SU-DHL-6 (cell line): Measurements from ENCODE around the gene UNC119B.

Experiments
- H2AFZ ChIP-seq: fragments of 200-600 bp; sonication (generic); 2 replicates; pipeline ENCODE4 v1.6.1; 2014; ENCODE audit warnings: low read depth, mild to moderate bottlenecking, moderate library complexity, mixed read lengths, antibody characterized with exemption, low read length; ENCODE audit not compliant: severe bottlenecking
- H3F3A ChIP-seq: fragments of 200-600 bp; shearing (Covaris generic); 2 replicates; pipeline ENCODE4 v1.6.0; 2016; ENCODE audit warnings: antibody characterized with exemption, mild to moderate bottlenecking; ENCODE audit not compliant: insufficient read depth
- H3K27ac ChIP-seq: fragments of 200-600 bp; sonication (generic); 2 replicates; pipeline ENCODE4 v1.5.1; 2016; ENCODE audit warnings: low read depth, mild to moderate bottlenecking, low read length, moderate library complexity, mixed read lengths
- H3K27me3 ChIP-seq: fragments of 200-600 bp; sonication (generic), shearing (Covaris generic); 2 replicates; pipeline ENCODE4 v1.6.0; 2014; ENCODE audit warnings: mild to moderate bottlenecking, low read length
- H3K36me3 ChIP-seq: fragments of 200-600 bp; sonication (generic); 2 replicates; pipeline ENCODE4 v1.6.1; 2014; ENCODE audit warnings: mild to moderate bottlenecking, low read length, mixed read lengths
- H3K4me2 ChIP-seq: fragments of 300-600, 200-600 bp; shearing (Covaris generic), sonication (generic); 2 replicates; pipeline ENCODE4 v1.6.0; 2014; ENCODE audit warnings: low read length, low read depth, mild to moderate bottlenecking; ENCODE audit not compliant: poor library complexity, severe bottlenecking
- H3K4me3 ChIP-seq: fragments of 200-600 bp; sonication (generic); 2 replicates; pipeline ENCODE4 v1.5.1; 2014; ENCODE audit warnings: antibody characterized with exemption, low read length, mild to moderate bottlenecking, mixed read lengths; ENCODE audit not compliant: insufficient read depth, poor library complexity, severe bottlenecking
- H3K79me2 ChIP-seq: fragments of 200-600 bp; sonication (generic); 2 replicates; pipeline ENCODE4 v1.6.1; 2014; ENCODE audit warnings: mild to moderate bottlenecking, low read length, moderate library complexity; ENCODE audit not compliant: insufficient read depth
- H3K9ac ChIP-seq: fragments of 200-600 bp; sonication (generic); 2 replicates; pipeline ENCODE4 v1.7.0; 2014; ENCODE audit warnings: mild to moderate bottlenecking, low read length
- H3K9me2 ChIP-seq: fragments of 200-600 bp; sonication (generic); replicated peaks from 2 replicates; pipeline ENCODE4 v1.6.1; 2014; ENCODE audit warnings: low read length; ENCODE audit not compliant: insufficient read depth
- H3K9me3 ChIP-seq: fragments of 200-600 bp; sonication (generic); 2 replicates; pipeline ENCODE4 v1.6.1; 2014; ENCODE audit warnings: low read length, mixed read lengths; ENCODE audit not compliant: insufficient read depth
- H4K20me1 ChIP-seq: fragments of 200-600 bp; sonication (generic); 2 replicates; pipeline ENCODE4 v1.6.1; 2014; ENCODE audit warnings: low read depth, mild to moderate bottlenecking, antibody characterized with exemption, low read length, moderate library complexity, mixed read lengths
- EZH2phosphoT487 ChIP-seq: fragments of 200-600 bp; sonication (generic), shearing (Covaris generic); conservative IDR thresholded peaks from 2 replicates; pipeline ENCODE4 v1.6.1; 2018; ENCODE audit warnings: mild to moderate bottlenecking, antibody characterized with exemption, low read length, moderate library complexity, mixed read lengths
- TF ChIP-seq, protein P1 (sequence below): fragments of 200-600 bp; sonication (generic); IDR thresholded peaks from one replicate; pipeline ENCODE4 v1.5.1; 2017; ENCODE audit warnings: antibody characterized with exemption, mild to moderate bottlenecking, low read length, moderate library complexity; ENCODE audit not compliant: insufficient read depth, poor library complexity, severe bottlenecking

Gene UNC119B

GRCh38 chr12:120663741-120664140 is 46.5 kb upstream of the UNC119B start:
- no peak overlapping the region for H3K4me3 ChIP-seq

DNA sequence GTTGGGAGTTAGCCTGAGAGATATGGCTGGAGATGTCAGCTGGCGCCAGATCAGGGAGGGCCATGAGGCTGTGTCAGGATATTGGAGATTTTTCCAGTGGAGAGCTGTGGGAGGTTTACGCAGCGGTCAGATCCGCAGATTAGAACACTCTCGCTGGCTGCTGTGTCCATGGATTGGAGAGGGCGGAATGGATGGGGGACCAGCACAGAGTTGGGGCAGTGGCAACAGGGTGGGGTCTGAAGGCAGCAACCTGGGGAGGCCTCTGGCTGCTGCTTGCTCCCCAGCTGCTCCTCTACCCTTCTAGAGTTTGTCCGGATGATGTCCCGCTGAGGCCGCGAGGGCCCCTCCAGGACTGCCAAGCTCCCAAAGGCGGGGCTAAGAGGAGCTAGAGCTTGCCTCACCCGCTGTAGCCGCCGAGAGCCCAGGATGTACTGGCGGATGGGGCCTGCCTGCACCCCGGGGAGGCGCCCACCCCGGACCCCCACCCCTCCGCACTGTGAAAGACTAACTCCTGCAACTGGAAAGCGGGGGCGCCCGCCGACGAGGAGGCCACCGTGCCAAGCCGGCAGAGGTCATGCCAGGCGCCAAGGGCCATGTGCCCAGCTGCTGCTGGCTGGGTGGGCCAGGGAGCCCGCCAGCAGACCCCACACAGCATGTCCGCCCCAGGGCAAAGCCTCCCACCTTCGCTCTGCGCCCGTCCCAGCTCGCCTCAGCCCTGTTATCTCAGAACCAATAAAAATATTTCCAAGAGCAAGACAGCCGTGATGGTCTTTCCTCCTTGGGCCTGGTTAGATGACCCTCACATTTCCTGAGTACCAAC is 43.5 kb upstream of the UNC119B start:
- H4K20me1 ChIP-seq, result no peaks in the 10 kb centered on the region
- H3K27me3 ChIP-seq, result no peaks in the 10 kb centered on the region
- peaks cover 32% of the 10 kb centered on the region for H3F3A ChIP-seq
- no peak for TF ChIP-seq EZH2phosphoT487
- TF ChIP-seq, protein P1, sequence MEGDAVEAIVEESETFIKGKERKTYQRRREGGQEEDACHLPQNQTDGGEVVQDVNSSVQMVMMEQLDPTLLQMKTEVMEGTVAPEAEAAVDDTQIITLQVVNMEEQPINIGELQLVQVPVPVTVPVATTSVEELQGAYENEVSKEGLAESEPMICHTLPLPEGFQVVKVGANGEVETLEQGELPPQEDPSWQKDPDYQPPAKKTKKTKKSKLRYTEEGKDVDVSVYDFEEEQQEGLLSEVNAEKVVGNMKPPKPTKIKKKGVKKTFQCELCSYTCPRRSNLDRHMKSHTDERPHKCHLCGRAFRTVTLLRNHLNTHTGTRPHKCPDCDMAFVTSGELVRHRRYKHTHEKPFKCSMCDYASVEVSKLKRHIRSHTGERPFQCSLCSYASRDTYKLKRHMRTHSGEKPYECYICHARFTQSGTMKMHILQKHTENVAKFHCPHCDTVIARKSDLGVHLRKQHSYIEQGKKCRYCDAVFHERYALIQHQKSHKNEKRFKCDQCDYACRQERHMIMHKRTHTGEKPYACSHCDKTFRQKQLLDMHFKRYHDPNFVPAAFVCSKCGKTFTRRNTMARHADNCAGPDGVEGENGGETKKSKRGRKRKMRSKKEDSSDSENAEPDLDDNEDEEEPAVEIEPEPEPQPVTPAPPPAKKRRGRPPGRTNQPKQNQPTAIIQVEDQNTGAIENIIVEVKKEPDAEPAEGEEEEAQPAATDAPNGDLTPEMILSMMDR, result no peak
- H3K4me2 ChIP-seq, result peak overlapping the region; percentile 32
- H3K36me3 ChIP-seq, result no peaks in the 10 kb centered on the region
- no peak overlapping the region for H3K4me3 ChIP-seq
- H2AFZ ChIP-seq, result no peak overlapping the region
- no peaks in the 10 kb centered on the region for H3K9me3 ChIP-seq
- H3K27ac ChIP-seq, result peak overlapping the region; percentile 98
- peak overlapping the region; percentile 14; the same call in 1 of the 2 replicates for H3K9ac ChIP-seq
- H3K79me2 ChIP-seq, result no peaks in the 10 kb centered on the region
- no peaks in the 10 kb centered on the region for H3K9me2 ChIP-seq

More at GRCh38 chr12:120663741-120664140, 46.5 kb upstream of the UNC119B start:
- no peaks in the 10 kb centered on the region for H3K9me3 ChIP-seq
- H3K36me3 ChIP-seq, result no peaks in the 10 kb centered on the region
- no peaks in the 10 kb centered on the region for H3K79me2 ChIP-seq
- peaks cover 17% of the 10 kb centered on the region for H3F3A ChIP-seq
- H3K9ac ChIP-seq, result no peak overlapping the region
- no peak overlapping the region for H2AFZ ChIP-seq
- no peaks in the 10 kb centered on the region for H3K9me2 ChIP-seq
- TF ChIP-seq, protein P1, result no peak
- TF ChIP-seq EZH2phosphoT487, result no peak
- no peaks in the 10 kb centered on the region for H4K20me1 ChIP-seq
- H3K4me2 ChIP-seq, result no peak overlapping the region
- H3K27ac ChIP-seq, result no peak overlapping the region
- no peaks in the 10 kb centered on the region for H3K27me3 ChIP-seq

GRCh38 chr12:120668091-120668867 is 42.0 kb upstream of the UNC119B start:
- H3K9me3 ChIP-seq, result no peaks in the 10 kb centered on the region
- peak overlapping the region; percentile 84 for H3K4me2 ChIP-seq
- peak overlapping the region; percentile 63 for H3K9ac ChIP-seq
- peaks cover 32% of the 10 kb centered on the region for H3F3A ChIP-seq
- no peaks in the 10 kb centered on the region for H3K79me2 ChIP-seq
- peak overlapping the region; percentile 98 for H3K27ac ChIP-seq
- no peaks in the 10 kb centered on the region for H3K9me2 ChIP-seq
- no peak overlapping the region for H3K4me3 ChIP-seq
- TF ChIP-seq, protein P1, result no peak
- TF ChIP-seq EZH2phosphoT487, result no peak
- H3K36me3 ChIP-seq, result no peaks in the 10 kb centered on the region
- no peaks in the 10 kb centered on the region for H4K20me1 ChIP-seq
- no peaks in the 10 kb centered on the region for H3K27me3 ChIP-seq
- no peak overlapping the region for H2AFZ ChIP-seq
